Posterior cingulate gyrus (tissue), 11 donors: Measurements from ENCODE around the gene RAD51B.
"Not testable (repeated sequence)": the region's sequence is repeated elsewhere in the genome, so short reads cannot be mapped to it uniquely, and the experiment has no call there.

Experiments
- DNase-seq, 10 donors: peaks; one replicate each; pipeline versions ENCODE4 v3.0.0 to v3.0.0-alpha.2; 2020 to 2021; ENCODE audit warnings: mixed read lengths in 3 of 10
- intact Hi-C: fragments of 100-400 bp; cut with DNase I; formaldehyde crosslinking; loops from one replicate; pipeline ENCODE4 v1.15.1; 2023

Gene RAD51B

GRCh38 chr14:67940486-67941455, 121.2 kb downstream of the RAD51B start:
- intact Hi-C loops: loop anchor here (10.0 kb wide), 1 partner anchor 304 kb away; no protein-coding TSS in a partner anchor
- no peak for DNase-seq

GRCh38 chr14:67941456-67942018, 122.0 kb downstream of the RAD51B start:
- intact Hi-C loops: loop anchor here (10.0 kb wide), 1 partner anchor 303 kb away; no protein-coding TSS in a partner anchor
- no peak for DNase-seq

DNA sequence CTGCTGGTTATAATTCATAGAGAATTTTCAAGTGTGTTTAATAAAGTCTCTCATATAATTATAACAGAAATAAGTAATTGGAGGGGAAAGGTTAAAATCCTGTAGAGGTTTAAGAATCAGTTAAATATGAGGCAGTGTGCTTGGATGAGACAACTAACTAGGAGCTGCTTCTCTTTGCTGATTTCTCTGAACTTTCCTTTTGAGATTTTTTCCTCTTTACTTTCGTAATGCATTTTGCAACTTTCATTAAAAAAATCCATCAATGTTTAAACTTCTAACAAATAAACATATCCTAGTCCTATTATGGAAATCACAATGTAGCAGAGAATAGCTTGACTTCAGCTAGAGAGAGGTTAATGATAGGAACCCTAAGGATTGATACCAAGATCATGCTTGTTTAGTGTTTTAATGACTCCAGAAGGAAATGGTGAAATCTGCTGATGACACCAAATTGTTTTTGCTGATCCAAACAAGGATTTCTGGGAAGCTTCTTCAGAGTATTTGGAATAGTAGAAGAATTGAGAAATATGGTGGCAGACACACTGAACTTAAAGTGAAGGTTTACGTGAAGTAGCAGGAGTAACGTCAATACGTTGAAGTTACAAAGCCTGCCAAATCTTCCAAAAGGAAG, 122.6 kb downstream of the RAD51B start:
- no peak for DNase-seq
- intact Hi-C loops: loop anchor here (10.0 kb wide), 1 partner anchor 303 kb away; no protein-coding TSS in a partner anchor

GRCh38 chr14:67943947-67944346, 124.4 kb downstream of the RAD51B start:
- DNase-seq: peak in 5 of 10 donors; percentile 5 to 36 (median 22)
- intact Hi-C loops: loop anchor here (1.0 to 10.0 kb wide), 2 partner anchors 301 to 872 kb away; no protein-coding TSS in a partner anchor

DNA sequence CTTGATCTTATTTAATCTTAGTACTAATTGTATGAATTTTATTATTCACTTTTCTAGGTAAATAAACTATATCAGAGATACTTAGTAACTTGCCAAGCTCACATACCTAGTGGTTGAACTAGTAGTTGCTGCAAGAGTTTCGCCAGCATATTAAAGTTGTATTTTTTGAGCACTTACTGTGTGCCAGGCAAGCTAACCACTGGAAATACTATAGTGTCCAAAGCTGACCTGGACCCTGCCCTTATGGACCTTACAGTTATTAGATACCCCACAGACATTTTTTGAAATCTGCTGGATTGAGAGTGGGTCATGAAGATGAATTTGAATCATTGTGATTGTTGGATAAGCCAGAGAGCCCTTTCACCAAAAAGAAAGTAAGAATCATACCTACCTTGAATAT, 125.0 kb downstream of the RAD51B start:
- no peak for DNase-seq
- intact Hi-C loops: loop anchor here (1.0 to 10.0 kb wide), 2 partner anchors 300 to 872 kb away; no protein-coding TSS in a partner anchor

DNA sequence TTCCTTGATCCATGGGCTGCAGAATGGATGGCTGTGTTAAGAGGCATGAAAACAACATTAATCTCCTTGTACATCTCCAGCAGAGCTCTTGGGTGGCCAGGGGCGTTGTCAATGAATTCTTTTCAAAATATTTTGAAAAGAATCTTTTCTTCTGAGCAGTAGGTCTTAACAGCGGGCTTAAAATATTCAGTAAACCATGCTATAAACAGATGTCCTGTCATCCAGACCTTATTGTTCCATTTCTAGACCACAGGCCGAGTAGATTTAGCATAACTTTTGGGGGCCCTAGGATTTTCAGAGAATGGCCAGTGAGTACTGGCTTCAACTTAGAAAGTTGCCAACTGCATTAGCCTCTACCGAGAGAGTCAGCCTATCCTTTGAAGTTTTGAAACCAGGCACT, 130.2 kb downstream of the RAD51B start:
- DNase-seq: no peak
- intact Hi-C loops: loop anchor here (10.0 kb wide), 1 partner anchor 295 kb away; no protein-coding TSS in a partner anchor

DNA sequence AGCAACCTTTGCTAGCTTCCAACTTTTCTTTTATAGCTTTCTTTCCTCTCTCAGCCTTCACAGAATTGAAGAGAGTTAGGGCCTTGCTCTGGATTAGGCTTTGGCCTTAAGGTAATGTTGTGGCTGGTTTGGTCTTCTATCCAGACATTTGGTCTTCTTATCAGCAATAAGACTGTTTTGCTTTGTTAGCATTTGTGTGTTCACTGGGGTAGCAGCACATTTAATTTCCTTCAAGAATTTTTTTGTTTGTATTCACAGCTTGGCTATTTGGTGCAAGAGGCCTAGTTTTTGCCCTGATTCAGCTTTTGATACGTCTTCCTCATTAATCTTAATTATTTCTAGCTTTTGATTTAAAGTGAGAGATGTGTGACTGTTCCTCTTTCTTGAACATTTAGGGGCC, 130.8 kb downstream of the RAD51B start:
- no peak for DNase-seq
- intact Hi-C loops: no loop called here

- DNase-seq: no peak
- intact Hi-C loops: no loop called here
Observed at GRCh38 chr14:67951529-67952135, 132.1 kb downstream of the RAD51B start.

- DNase-seq: no peak
- intact Hi-C loops: no loop called here
Observed at GRCh38 chr14:67952381-67952780, 132.8 kb downstream of the RAD51B start.

DNA sequence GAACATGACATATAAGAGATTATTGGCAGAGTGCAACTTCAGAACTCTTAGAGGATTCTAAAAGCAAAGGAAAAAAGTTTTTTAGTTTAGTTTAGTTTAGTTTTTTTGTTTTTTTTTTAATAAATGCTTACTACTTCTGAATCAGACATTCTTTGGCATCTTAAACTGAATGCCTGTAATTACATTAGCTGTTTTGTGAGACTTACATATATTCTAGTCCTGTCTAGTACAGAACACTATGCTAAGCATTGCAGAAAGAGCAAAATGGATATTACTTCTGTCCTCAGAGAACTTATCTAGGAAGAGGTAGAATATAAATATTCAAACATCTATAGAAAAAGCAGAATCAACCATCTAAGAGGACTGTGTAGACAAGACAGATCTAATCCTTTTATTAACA, 133.2 kb downstream of the RAD51B start:
- no peak for DNase-seq
- intact Hi-C loops: no loop called here

GRCh38 chr14:67955261-67955660, 135.7 kb downstream of the RAD51B start:
- no peak for DNase-seq
- intact Hi-C loops: no loop called here

GRCh38 chr14:67957946-67958345, 138.4 kb downstream of the RAD51B start:
- intact Hi-C loops: no loop called here

DNA sequence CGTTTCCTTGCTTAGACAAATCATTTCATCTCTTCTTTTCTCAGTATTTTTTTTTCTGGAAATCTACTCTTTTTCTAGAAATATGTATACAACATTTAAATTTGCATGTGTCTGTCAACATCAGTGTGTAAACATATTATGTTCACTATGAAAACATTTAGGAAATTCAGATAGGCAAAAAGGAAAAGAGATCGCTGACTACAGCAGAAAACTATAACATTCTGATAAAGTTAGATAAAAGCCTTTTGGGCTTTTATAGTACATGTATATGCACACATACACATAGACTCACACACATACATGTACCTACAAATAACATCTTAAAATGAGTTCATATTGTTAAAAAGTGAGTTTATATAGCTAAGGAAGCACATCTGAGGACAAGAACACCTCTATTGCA, 142.1 kb downstream of the RAD51B start:
- no peak for DNase-seq
- intact Hi-C loops: no loop called here

More at GRCh38 chr14:67957946-67958345, 138.4 kb downstream of the RAD51B start:
- DNase-seq: no peak

GRCh38 chr14:67962215-67962644, 142.7 kb downstream of the RAD51B start:
- intact Hi-C loops: no loop called here
- DNase-seq: no peak

DNA sequence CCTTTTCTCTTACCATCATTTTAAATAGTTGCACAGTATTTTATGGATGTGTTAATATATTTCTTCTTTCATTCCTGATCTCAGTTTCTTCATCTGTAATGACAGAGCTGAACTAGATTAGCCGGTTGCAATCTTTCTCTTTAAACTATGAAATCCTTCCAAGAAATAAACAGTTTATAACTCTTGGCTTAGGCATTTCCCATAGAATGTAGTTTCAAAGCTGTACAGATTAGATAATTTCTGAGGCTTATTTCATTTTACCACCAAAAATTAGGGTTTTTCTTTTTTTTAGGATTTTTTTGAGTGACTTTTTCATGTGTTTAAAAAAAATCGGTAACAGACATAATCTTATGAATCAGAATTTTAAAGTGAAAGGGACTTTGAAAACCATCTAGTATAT, 144.0 kb downstream of the RAD51B start:
- intact Hi-C loops: no loop called here
- no peak for DNase-seq

DNA sequence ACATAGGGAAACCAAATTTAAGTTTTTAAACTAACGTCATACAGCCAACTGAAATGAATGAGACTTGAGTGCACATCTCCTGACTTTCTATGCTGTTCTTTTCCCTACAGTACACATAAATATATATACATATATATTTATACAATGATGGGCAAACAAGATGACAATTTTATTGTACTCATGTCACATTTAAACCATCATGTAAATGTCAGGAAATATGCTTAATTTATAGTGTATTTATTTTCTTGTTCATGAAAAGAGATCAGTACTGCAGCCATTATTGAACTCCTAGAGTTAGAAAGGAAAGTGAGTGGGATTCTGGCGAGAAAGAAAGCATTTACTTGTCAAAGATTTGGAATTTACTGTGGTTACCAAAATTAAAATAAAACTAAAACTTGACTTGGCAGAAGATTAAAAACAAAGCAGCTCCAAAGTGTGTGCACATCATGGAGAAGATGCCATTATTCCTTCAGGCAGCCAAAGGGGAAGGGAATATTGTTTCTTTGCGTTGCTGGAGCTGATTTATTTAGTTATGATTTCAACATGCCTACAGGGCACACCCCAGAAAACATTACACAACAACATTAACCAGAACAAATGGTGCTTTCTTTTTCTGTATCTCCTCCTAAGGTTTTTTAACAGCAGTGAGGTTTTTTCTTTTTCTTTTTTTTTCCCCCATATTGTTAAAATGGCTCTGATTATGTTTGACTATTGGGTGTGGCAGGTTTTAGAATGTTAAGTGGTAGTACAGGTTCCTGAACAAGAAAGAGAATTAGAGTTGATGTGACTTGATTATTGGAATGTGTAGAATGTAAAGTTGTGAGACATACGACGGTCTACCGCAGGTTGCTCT, 144.6 kb downstream of the RAD51B start:
- no peak for DNase-seq
- intact Hi-C loops: no loop called here

- intact Hi-C loops: no loop called here
Observed at GRCh38 chr14:67965696-67966095, 146.1 kb downstream of the RAD51B start.

DNA sequence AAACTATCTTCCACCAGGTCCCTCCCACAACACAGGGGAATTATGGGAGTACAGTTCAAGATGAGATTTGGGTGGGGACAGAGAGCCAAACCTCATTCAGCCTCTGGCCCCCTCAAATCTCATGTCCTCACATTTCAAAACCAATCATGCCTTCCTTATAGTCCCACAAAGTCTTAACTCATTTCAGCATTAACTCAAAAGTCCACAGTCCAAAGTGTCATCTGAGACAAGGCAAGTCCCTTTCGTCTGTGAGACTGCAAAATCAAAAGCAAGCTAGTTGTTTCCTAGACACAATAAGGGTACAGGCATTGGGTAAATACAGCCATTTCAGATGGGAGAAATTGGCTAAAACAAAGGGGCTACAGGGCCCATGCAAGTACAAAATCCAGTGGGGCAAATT, 147.6 kb downstream of the RAD51B start:
- no peak for DNase-seq
- intact Hi-C loops: no loop called here

More at GRCh38 chr14:67965696-67966095, 146.1 kb downstream of the RAD51B start:
- DNase-seq: no peak

- intact Hi-C loops: not testable (repeated sequence)
Observed at GRCh38 chr14:67967970-67968369, 148.4 kb downstream of the RAD51B start.

More at GRCh38 chr14:67967970-67968369, 148.4 kb downstream of the RAD51B start:
- peak in 1 of 10 donors; percentile 73 for DNase-seq
